Fibroblast of skin of scalp (primary cell): ENCODE data around the gene GNB3.
"Not testable (repeated sequence)": the region's sequence is repeated elsewhere in the genome, so short reads cannot be mapped to it uniquely, and the experiment has no call there.

Experiments
- DNase-seq: peaks from one replicate; pipeline ENCODE4 v3.0.0-alpha.2; 2013

The GNB3 gene

DNA sequence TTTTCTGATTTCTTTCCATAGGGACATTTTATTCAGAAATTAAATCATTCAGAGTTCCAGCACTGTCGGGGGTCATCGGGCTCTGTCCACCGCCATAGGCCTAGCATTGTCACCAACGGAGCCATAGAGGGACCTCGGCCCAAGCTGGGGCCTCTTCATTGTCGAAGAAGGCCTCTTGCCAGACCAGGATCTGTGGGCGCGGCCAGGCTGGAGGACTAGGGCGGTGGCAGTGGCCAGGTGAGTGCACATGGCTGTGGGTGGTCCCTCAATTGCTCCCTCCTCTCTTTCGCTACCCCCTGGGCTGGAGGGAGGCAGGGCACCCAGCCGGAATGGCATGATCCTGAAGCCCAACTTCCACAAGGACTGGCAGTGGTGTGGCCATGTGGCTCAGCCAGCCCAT, 43.0 kb downstream of the GNB3 start:
- DNase-seq, result no peak

DNA sequence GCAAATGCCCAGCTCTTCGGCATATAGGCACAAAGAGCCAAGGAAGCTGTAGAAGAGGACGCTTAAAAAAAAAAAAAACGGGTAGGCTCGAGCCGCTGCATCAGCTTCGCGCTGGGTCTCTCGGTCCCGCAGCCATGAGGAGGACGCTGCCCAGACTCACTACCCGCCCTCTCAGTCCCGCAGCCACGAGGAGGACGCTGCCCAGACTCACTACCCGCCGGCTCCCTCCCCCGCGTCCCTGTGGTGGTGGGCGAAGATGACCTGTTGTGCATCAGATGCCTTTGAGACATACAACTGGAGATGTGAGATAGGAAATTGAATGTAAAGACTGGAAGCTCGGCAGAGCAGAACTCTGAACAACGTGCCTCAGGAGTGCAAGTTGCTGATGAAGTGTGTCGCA, 43.8 kb downstream of the GNB3 start:
- DNase-seq, result no peak

DNA sequence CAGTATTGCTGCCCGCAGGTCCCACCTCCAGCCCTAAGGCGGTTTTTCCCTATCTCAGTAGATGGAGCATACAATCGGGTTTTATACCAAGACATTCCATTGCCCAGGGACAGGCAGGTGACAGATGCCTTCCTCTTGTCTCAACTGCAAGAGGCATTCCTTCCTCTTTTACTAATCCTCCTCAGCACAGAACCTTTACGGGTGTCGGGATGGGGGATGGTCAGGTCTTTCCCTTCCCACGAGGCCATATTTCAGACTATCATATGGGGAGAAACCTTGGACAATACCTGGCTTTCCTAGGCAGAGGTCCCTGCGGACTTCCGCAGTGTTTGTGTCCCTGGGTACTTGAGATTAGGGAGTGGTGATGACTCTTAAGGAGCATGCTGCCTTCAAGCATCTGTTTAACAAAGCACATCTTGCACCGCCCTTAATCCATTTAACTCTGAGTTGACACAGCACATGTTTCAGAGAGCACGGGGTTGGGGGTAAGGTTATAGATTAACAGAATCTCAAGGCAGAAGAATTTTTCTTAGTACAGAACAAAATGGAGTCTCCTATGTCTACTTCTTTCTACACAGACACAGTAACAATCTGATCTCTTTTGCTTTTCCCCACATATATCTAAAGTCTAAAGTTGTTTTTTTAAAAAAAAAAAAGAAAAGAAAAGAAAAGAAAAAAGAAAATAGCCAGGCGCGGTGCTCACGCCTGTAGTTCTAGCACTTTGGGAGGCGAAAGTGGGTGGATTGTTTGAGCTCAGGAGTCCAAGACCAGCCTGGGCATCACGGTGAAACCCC, 45.7 kb downstream of the GNB3 start:
- not testable (repeated sequence) for DNase-seq

DNA sequence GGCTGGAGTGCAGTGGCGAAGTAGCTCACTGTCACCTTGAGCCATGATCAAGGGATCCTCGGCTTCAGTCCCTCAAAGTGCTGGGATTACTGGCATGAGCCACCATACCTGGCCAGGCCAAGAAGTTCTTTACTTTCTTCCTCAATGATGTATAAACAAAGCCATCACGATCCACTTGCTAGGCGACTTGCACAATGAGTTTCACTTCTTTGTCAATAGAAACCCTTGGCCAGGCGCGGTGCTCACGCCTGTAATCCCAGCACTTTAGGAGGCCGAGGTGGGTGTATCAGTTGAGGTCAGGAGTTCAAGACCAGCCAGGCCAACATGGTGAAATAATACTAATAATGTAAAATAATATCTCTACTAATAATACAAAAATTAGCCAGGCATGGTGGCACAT, 46.7 kb downstream of the GNB3 start:
- DNase-seq, result no peak

DNA sequence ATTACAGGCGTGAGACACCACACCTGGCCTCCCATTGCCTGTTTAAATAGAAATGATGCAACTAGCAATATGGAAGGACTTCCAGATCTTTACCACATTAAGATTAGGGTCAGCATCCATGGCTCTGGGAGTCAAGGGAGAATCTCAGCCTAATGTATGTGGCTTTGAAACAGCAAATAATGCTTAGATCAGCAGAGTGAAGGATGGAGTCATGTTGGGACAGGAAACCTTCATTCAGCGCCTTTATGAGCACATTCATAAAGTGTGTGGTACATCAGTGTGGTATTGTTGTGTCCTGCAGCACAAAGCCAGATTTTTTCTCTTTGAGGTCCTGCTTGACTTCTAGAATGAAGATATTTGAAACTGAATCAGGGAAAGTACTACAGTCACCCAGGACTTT, 47.6 kb downstream of the GNB3 start:
- no peak for DNase-seq

DNA sequence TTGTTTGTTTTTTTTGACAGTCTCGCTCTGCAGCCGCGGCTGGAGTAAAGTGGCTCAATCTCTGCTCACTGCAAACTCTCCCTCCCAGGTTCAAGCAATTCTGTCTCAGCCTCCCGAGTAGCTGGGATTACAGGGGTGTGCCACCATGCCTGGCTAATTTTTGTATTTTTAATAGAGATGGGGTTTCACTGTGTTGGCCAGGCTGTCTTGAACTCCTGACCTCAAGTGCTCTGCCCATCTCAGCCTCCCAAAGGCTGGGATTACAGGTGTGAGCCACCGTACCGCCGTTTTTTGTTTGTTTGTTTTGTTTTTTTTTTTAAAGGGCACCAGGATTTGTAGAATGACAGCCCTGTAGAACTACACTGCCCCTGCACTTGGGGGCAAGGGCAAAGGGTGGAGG, 48.1 kb downstream of the GNB3 start:
- not testable (repeated sequence) for DNase-seq

DNA sequence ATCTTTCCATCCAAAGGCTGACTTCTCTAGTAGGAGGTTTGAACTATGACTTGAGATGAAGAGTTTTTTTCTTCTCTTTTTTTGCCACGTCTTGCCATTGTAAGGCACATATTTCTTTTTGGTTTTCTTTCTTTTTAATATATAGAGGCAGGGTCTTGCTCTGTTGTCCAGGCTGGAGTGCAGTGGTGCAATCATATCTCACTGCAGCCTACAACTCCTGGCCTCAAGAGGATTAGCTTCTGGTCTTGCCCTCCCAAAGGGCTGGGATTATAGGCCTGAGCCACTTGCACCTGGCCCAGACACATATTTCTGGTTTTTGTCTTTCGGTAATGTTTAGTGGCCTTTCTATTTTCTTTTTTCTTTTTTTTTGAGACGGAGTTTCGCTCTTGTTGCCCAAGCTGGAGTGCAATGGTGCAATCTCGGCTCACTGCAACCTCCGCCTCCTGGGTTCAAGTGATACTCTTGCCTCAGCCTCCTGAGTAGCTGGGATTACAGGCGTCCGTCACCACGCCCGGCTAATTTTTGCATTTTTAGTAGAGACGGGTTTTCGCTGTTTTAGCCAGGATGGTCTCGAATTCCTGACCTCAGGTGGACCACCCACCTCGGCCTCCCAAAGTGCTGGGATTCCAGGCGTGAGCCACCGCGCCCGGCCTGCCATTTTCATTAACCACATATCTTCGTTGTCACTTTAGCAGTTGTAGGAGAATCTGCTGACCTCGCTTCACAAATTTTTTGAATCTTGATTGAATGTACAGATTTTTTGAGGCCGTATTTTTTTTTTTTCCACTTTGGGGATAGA, 49.2 kb downstream of the GNB3 start:
- DNase-seq, result not testable (repeated sequence)

DNA sequence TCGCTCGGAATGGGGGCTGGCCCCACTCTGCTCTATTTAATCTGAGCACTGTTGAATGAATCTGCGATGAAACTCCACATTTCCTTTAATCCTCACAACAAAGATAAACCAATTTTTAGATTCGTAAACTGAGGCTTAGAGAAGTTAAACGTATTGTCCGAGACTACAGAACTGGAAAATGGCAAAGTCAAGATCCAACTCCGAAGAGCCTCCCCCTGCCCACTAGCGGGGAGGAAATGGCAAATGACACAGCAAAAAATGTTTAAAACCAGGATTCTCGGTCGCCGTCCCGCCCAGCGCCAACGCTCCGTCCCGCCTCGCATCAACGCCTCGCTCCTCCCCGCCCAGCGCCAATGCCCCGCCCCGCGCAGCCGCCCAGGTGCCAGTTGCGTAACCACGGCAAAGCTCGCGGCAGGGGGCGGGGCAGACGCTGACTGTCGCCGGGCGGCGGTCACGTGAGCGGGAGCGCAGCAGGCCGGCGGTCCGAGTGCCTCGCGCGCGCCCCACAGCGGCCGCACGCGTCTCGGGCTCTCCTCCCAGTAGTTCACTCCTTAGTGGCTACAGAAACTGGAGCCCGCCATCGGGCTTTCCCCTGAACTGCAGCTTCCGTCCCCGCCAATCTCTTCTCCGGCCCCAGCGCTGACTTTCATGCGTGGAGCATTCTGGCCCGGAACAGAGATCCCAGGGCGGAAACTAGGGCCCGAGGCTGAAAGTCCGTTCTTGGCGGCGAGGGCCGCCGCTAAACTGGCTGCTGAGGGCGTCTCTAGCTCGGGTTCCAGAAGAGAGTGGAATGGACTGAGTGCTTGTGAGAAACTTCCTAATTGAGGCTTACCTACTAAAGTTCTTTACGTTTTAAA, 50.3 kb downstream of the GNB3 start:
- peak; percentile 97 for DNase-seq

DNA sequence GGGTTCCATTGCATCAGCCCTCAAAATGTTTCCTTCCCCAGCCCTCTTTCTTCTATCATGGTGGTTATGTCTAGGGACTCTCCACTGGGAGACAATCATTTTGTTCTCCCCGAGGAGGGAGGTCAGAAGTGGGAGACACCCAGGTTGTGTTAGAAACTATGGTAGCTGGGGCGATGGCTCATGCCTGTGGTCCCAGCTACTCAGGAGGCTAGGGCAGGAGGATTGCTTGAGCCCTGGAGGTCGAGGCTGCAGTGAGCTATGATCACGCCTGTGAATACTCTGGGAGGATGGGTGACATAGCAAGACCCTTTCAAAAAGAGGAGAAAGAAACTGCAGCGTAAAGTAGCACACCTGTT, 50.9 kb downstream of the GNB3 start:
- no peak for DNase-seq

DNA sequence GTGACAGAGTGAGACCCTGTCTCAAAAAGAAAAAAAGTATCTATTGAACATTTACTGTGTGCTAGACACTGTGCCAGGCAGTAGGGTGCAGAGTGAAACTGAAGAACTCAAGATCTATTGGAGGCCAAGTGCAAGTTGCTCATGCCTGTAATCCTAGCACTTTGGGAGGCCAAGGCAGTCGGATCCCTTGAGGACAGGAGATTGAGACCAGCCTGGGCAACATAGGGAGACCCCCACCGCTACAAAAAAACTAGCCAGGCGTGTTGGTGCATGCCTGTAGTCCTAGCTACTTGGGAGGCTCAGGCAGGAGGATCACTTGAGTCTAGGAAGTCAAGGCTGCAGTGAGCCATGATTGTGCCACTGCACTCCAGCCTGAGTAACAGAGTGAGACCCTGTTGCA, 52.0 kb downstream of the GNB3 start:
- DNase-seq, result not testable (repeated sequence)

DNA sequence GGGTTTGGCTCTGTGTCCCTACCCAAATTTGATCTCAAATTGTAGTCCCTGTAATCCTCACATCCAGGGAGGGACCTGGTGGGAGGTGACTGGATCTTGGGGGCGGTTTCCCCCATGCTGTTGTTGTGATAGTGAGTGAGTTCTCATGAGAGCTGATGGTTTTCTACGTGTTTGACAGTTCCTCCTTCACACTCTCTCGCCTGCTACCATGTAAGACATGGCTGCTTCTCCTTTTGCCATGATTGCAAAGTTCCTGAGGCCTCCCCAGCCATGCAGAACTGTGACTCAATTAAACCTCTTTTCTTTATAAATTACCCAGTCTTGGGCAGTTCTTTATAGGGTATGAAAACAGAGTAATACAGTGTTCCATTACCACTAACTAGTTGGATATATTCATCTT, 53.6 kb downstream of the GNB3 start:
- DNase-seq, result no peak
